ENCODE results near the gene FCGR3A. TPM values are rescaled to one million over a fixed set of nuclear protein-coding genes. Genes with fewer than 3 reads are reported as not detected.
"Not testable (repeated sequence)": the region's sequence is repeated elsewhere in the genome, so short reads cannot be mapped to it uniquely, and the experiment has no call there.

FCGR3A gene
- total and polyA plus RNA-seq, 12 donors: 3.1 to 184 (median 106) TPM

GRCh38 chr1:161589365-161589764, 39.7 kb upstream of the FCGR3A start:
- H3K27ac ChIP-seq; H3K9me3 ChIP-seq (replicated peaks in 1 of 3); H3K4me3 ChIP-seq; H3K27me3 ChIP-seq; H3K4me1 ChIP-seq (replicated peaks in 1 of 2); DNase-seq; H3K36me3 ChIP-seq (replicated peaks in 1 of 2); intact Hi-C loops (cut with DNase I): not testable (repeated sequence)
- 53 to 55% methylated on average over 7 to 8 of the region's 8 CpGs; no CpG with 5 or more reads in 2 of the 4 donors for WGBS, 4 donors

GRCh38 chr1:161588596-161588995, 39.0 kb upstream of the FCGR3A start:
- DNase-seq; intact Hi-C loops (cut with DNase I); H3K4me3 ChIP-seq; H3K36me3 ChIP-seq (replicated peaks in 1 of 2); H3K4me1 ChIP-seq (replicated peaks in 1 of 2); H3K27me3 ChIP-seq; H3K9me3 ChIP-seq (replicated peaks in 1 of 3); H3K27ac ChIP-seq: not testable (repeated sequence)
- WGBS, 4 donors: no CpG with 5 or more reads among the region's 6 CpGs

GRCh38 chr1:161582882-161583281, 33.3 kb upstream of the FCGR3A start:
- H3K27ac ChIP-seq; H3K4me3 ChIP-seq; H3K9me3 ChIP-seq (replicated peaks in 1 of 3); H3K36me3 ChIP-seq (replicated peaks in 1 of 2); H3K27me3 ChIP-seq; DNase-seq; H3K4me1 ChIP-seq (replicated peaks in 1 of 2); intact Hi-C loops (cut with DNase I): not testable (repeated sequence)
- no CpG with 5 or more reads among the region's 4 CpGs for WGBS, 4 donors

- WGBS, 4 donors: no CpG with 5 or more reads among the region's 4 CpGs
- H3K4me1 ChIP-seq (replicated peaks in 1 of 2); H3K27me3 ChIP-seq; DNase-seq; H3K9me3 ChIP-seq (replicated peaks in 1 of 3); H3K4me3 ChIP-seq; intact Hi-C loops (cut with DNase I); H3K36me3 ChIP-seq (replicated peaks in 1 of 2); H3K27ac ChIP-seq: not testable (repeated sequence)
Measured at GRCh38 chr1:161580879-161581537, 31.4 kb upstream of the FCGR3A start.

GRCh38 chr1:161579856-161580507, 30.4 kb upstream of the FCGR3A start:
- 57 to 67% methylated on average over 1 of the region's 8 CpGs; no CpG with 5 or more reads in 2 of the 4 donors for WGBS, 4 donors
- DNase-seq: not testable (repeated sequence)

GRCh38 chr1:161576676-161577075, 27.1 kb upstream of the FCGR3A start:
- H3K27ac ChIP-seq; DNase-seq; H3K4me3 ChIP-seq; H3K27me3 ChIP-seq; H3K4me1 ChIP-seq (replicated peaks in 1 of 2); H3K36me3 ChIP-seq (replicated peaks in 1 of 2); H3K9me3 ChIP-seq (replicated peaks in 1 of 3); intact Hi-C loops (cut with DNase I): not testable (repeated sequence)

More at GRCh38 chr1:161579856-161580507, 30.4 kb upstream of the FCGR3A start:
- intact Hi-C loops (cut with DNase I); H3K27ac ChIP-seq; H3K36me3 ChIP-seq (replicated peaks in 1 of 2); H3K4me1 ChIP-seq (replicated peaks in 1 of 2); H3K9me3 ChIP-seq (replicated peaks in 1 of 3); H3K27me3 ChIP-seq; H3K4me3 ChIP-seq: not testable (repeated sequence)

GRCh38 chr1:161571703-161572102, 22.1 kb upstream of the FCGR3A start:
- H3K27ac ChIP-seq; H3K27me3 ChIP-seq; H3K4me1 ChIP-seq (replicated peaks in 1 of 2); DNase-seq; H3K4me3 ChIP-seq; H3K36me3 ChIP-seq (replicated peaks in 1 of 2); H3K9me3 ChIP-seq (replicated peaks in 1 of 3); intact Hi-C loops (cut with DNase I): not testable (repeated sequence)
- 55 to 76% (median 70%) methylated on average over 2 of the region's 8 CpGs for WGBS, 4 donors

GRCh38 chr1:161566602-161566960, 17.0 kb upstream of the FCGR3A start:
- 89 to 100% (median 93%) methylated on average over 1 to 2 of the region's 3 CpGs for WGBS, 4 donors
- H3K9me3 ChIP-seq (replicated peaks in 1 of 3); H3K4me1 ChIP-seq (replicated peaks in 1 of 2); H3K36me3 ChIP-seq (replicated peaks in 1 of 2); DNase-seq; H3K27me3 ChIP-seq; H3K4me3 ChIP-seq; H3K27ac ChIP-seq: not testable (repeated sequence)
- intact Hi-C loops (cut with DNase I): loop anchor here in 1 of 2 donors (10.0 kb wide), 1 partner anchor 178 kb away; the partner anchor contains the start of gene DUSP12

- H3K4me3 ChIP-seq; H3K4me1 ChIP-seq (replicated peaks in 1 of 2); H3K36me3 ChIP-seq (replicated peaks in 1 of 2); H3K27ac ChIP-seq; H3K27me3 ChIP-seq; DNase-seq; H3K9me3 ChIP-seq (replicated peaks in 1 of 3): not testable (repeated sequence)
- intact Hi-C loops (cut with DNase I): loop anchor here in 1 of 2 donors (10.0 kb wide), 1 partner anchor 181 kb away; the partner anchor contains the start of gene DUSP12
- 41 to 50% (median 45%) methylated on average over 1 of the region's 1 CpG for WGBS, 4 donors
Measured at GRCh38 chr1:161563522-161563921, 13.9 kb upstream of the FCGR3A start.

GRCh38 chr1:161562441-161562840, 12.8 kb upstream of the FCGR3A start:
- not testable (repeated sequence) for H3K27me3 ChIP-seq; DNase-seq; H3K4me1 ChIP-seq (replicated peaks in 1 of 2); H3K9me3 ChIP-seq (replicated peaks in 1 of 3); H3K4me3 ChIP-seq; H3K36me3 ChIP-seq (replicated peaks in 1 of 2)
- intact Hi-C loops (cut with DNase I): loop anchor here in 1 of 2 donors (10.0 kb wide), 1 partner anchor 182 kb away; the partner anchor contains the start of gene DUSP12
- 49 to 71% (median 60%) methylated on average over 1 to 3 of the region's 3 CpGs for WGBS, 4 donors
- H3K27ac ChIP-seq: peak overlapping the region in 3 of 5 donors; percentile 9 to 52 (median 40)

Data from adrenal gland (tissue), 12 donors.